EH (cell line): ENCODE measurements around the gene PLGRKT.

Source experiments
- DNase-seq: peaks from one replicate; pipeline ENCODE4 v3.0.0-alpha.2; 2015; ENCODE audit warnings: low read depth

PLGRKT gene

DNA sequence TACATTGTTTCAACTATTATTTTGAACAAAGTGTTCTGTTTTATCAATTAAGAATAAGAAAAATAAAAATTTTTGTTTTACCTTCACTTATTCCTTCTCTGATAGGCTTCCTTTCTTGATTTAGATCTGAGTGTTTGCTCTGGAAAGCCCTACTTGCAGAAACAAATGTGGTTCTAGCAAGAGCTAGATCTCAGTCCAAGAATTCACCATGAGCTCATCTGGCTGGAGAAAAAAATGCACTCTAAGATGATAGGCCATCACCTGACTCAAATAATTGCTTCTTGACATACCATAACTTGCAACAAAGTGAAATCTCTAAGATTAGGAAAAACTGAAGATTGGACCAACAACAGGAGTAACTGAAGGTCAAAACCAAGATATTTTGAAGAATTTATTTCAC is 126.9 kb downstream of the PLGRKT start:
- DNase-seq = no peak
